NCI-H1105 (cell line): ENCODE data around the gene SMAD1.
A peak's percentile ranks its signal among the peaks of the same experiment; 100 is the strongest.

Experiments used
- DNase-seq: peaks from one replicate; lab custom pipeline; 2025; lab: John Stamatoyannopoulos, UW

Gene SMAD1

DNA sequence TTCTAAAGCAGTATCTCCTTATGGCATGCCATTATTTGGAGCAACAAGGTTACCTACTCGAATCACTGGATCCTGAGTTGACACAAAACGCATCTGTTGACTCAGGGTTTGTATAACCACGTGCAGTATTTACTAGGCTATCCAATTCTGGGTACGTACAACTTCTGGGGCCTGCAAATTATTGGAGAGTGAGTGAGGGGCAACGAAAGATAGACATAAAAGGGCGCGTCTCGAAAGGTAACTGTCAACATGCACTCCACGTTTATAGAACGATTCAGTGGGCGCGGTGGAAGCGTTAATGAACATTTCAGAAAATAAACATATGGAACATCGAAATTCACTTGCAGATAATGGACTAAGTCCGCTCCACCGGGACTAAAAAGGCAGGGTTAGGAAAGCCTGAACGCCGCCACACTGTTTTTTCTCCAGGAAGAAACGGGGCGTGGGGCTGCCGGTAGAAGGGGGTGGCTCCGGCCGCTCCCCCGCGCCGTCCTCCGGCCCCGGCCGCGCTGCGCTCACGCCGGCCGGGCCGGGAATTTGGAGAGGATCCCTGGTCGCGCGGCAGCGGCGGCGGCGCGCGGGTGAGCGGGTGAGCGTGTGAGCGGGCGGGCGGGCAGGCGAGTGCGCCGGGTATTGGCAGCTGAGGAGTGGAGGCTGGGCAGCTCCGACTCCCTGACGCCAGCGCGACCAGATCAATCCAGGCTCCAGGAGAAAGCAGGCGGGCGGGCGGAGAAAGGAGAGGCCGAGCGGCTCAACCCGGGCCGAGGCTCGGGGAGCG is at the start of gene SMAD1:
SMAD1 (plus strand) TSS at position 690 of the 778 bp plus-strand sequence. CDS start 32,761 bp downstream, outside the sequence.
- peak; percentile 59 for DNase-seq

- no peak for DNase-seq
Observed at GRCh38 chr4:145433684-145434083, 48.0 kb upstream of the SMAD1 start.

DNA sequence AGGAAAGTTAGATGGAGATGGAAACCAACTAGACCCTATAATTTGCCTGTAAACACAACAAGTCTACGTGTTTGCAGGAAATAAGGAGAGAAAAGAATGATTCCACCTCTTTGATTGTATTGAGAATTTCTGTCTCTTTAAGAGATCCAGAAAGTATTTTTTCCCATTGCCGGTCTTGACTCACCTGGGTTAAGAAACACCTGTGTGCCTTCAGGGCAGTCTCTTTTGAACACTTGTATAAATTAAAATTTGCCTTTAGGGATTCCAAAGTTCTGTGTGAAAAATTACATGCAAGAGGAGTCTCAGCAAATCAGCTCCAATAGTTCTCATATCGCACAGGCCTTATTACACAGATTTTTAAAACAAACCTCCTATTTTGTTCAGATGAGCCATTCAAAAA is 46.0 kb upstream of the SMAD1 start:
- DNase-seq: no peak

DNA sequence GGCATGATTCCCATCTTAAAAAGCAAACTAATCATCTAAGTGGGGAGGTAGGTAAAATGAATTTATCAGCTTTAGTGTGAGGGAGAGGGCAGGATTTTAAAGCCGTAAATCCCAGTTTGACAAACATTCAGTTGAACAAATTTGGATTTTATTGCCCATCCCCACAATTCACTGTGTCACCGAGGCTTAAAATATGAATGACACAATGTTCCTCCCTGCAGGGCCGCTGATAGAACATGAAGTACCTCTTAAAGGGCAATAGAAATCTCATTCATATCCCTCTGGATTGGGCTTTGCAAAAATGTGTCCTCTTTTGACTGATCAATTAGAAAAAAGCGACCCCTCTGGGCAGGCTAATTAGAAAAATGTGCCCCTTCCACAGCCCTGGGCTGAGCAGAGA is 45.5 kb upstream of the SMAD1 start:
- no peak for DNase-seq

DNA sequence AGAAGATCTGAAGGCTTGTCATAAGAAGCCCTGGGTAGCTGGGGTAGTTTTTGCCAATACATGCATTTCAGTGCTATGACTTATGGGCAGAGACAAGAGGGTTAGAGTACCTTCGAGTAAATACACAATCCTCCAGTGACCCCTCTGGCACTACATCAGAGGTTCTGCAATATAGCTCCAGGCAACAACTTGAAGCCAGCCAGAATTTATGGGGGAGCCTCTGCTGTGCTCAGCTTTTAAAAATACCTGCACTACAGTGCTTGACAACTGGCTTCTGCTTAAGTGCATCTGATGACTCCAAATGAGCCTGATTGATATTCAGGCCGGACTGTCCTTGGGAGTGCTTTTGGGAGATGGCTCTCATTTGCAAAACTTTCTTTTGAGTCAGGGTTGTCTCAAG is 44.9 kb upstream of the SMAD1 start:
- DNase-seq: no peak

DNA sequence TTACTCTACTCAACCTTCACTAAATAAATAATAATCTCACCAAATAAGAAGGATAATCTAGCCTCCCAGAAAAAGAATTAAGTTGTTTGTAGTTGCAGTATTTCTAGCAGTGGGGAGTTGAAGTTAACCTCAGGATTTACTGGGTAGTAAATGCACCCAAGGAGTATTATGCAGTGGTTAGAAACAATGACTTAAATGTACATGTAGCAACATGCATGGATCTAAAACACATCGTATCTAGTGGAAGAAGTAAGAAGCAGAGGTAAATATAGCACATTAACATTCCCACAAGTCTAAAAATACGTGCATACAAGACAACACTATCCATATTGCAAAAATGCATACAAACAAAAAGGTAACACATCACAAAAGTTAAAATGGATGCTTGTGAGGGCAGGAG is 44.2 kb upstream of the SMAD1 start:
- DNase-seq: no peak

GRCh38 chr4:145438298-145438697 is 43.4 kb upstream of the SMAD1 start:
- DNase-seq: no peak

GRCh38 chr4:145440292-145441007 is 41.2 kb upstream of the SMAD1 start:
- DNase-seq: no peak

DNA sequence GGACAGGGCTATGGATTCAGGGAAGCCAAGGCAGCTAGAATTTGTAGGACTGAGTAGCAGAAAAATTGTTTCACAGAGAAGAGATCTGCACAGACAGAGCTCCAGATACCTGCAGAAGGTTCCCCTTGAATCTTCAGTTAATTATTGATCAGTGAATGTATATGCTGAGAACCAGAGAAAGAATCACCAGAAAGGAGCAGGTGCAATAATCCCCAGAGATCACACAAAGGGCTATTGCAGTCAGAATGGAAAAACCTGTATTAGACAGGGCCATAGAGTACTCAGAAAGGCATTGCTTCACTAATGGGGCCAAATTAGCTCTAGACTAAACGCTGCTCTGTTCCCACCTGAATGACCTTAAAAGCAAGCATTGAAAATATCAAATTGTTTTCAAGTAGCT is 35.5 kb upstream of the SMAD1 start:
- no peak for DNase-seq

- DNase-seq: no peak
Observed at GRCh38 chr4:145451895-145452294, 29.8 kb upstream of the SMAD1 start.

GRCh38 chr4:145452447-145453162 is 29.0 kb upstream of the SMAD1 start:
- DNase-seq: no peak

GRCh38 chr4:145453163-145453520 is 28.5 kb upstream of the SMAD1 start:
- DNase-seq: no peak

- no peak for DNase-seq
Observed at GRCh38 chr4:145473203-145473602, 8.4 kb upstream of the SMAD1 start.

DNA sequence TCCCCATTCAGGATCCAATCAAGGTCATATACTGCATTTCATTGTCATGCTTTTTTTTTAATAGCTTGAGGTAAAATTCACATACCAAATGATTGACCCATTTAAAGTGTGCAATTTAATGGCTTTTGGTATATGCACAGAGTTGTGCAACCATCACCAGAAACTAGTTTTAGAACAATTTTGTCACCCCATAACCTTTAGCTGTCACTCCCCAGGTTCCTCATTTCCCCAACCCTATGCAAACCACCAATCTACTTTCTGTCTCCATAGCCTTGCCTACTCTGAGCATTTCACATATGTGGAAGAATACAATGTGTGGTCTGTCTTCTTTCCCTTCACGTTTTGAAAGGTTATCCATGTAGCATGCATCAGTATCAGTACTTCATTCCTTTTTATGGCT is 1.4 kb upstream of the SMAD1 start:
- DNase-seq: no peak

GRCh38 chr4:145481942-145482208 is 222 bp downstream of the SMAD1 start:
- no peak for DNase-seq

DNA sequence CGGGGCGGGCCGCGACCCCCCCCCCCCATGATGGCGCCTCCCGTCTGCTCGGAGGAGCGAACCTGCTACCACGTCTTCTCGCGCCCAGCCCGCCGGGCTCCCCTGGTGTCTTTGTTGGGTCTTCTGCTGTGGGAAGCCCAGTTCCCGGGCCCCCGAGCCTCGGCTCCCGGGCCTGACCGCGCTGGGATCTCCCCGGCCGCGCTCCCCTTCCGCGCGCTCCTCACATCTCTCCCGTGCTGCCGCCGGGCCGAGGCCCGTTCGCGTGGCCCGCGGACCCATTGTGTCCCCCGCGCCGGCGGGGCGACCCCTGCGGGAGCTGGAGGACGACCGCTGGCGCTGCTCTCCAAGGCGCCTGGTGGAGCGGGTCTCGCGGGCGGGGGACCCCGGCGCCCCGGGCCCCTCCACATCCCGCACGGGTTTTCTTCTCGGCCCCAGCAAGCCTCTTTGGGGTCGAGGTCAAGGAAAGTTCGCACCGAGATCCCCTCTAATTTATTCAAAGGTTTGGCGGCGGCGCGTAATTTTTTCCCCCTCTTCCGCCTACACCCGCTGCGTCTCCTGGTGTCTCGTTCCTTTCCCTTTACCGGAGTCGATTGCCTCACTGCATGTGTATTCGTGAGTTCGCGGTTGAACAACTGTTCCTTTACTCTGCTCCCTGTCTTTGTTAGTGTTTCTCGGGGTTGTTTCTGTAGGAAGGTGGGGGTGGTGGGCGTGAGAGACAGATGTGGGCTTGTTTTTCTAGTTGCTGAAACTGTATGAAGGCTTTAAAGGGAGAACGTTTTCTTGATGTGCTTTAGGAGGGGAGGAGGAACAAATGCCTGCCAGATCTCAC is 770 bp downstream of the SMAD1 start:
- DNase-seq: peak; percentile 44

DNA sequence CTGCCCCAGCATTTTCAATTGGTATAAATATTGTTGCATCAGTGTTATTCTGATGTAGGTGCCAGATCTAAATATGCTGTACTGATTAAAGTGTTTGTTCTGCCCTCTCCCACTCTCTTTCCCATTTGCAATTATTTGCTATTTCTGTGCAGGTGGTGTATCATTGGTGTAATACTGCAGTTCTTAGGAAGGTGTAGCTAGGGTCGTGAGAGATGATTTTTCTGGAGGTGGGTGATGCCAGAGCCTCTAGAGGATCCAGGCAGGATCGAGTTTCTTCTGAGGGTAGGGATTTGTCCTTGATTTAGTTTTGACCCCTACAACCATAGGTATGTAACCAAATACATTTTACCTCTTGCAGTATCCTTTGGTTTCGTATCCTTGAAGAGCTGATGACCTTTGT is 1.9 kb downstream of the SMAD1 start:
- peak; percentile 25 for DNase-seq

DNA sequence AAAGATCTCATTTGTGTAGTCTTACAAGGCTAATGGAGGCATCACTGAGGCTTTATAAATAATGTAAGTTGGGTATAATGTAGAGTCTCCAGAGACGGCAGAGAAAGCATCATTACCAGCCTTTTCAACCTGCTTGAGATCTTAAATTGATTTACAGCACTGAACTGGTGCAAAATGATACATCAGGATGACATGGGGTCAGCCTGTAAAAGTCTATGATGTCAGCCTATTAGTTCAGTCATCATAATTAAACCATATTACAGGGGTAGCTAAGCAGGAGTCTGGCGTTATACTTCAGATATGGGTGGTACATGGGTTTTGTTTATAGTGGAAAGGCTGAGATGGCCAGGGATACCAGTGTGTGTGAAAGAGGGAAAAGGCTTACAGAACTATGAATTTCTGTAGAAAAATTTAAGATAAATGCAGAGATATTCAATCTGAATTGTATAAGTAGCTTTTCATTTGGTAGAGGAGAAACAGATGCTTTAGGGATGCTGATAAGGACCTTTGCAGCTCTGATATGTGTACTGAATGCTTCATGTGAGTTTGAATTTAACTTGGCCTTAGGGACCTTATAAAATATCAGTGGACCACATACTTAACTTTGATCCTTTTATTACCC is 2.7 kb downstream of the SMAD1 start:
- DNase-seq: no peak

DNA sequence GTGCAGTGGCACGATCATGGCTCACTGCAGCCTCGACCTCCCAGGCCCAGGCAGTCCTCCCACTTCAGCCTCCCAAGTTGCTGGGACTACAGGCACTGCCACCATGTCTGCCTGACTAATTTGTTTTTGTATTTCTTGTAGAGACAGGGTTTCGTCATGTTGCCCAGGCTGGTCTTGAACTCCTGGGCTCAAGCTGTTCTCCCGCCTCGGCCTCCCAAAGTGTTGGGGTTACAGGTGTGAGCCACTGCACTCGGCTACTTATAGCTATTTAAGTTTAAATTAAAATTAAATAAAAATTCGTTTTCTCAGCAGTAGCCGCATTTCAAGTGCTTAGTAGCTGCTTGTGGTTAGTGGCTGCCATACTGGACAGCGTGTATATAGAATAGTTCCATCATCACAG is 3.5 kb downstream of the SMAD1 start:
- DNase-seq: no peak

- no peak for DNase-seq
Observed at GRCh38 chr4:145486603-145487002, 5.0 kb downstream of the SMAD1 start.

- no peak for DNase-seq
Observed at GRCh38 chr4:145487631-145488030, 6.0 kb downstream of the SMAD1 start.

GRCh38 chr4:145488310-145488709 is 6.7 kb downstream of the SMAD1 start:
- no peak for DNase-seq
